ENCODE measurements around the gene NCEH1.

DNA sequence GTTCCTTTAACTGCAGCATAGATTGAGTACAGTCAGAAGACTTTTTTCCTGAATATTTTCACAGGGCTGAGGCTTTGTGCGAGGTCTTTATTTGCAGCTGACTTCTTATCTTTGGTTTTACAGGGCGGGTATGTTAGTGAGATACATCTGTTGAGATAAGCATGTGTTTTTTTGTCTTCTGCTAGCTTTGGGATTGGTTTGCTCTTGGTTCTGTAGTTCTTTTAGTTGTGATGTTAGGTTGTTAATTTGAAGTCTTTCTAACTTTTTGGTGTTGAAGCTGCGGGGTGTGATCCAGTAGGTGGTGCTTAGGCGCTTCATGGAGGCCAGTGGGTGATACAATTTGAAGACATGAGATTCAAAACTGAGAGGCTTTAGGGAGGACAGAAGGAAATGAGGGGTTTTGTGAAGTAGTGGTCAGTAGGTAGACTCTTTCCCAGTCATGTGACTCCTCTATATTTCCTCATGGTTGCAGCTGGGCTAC, 119.7 kb downstream of the NCEH1 start:
- TF ChIP-seq POLR2AphosphoS5 (IDR thresholded peaks at IDR 0.05): no peak
- TF ChIP-seq POLR2A (IDR thresholded peaks at IDR 0.05): no peak
- TF ChIP-seq, protein P1, sequence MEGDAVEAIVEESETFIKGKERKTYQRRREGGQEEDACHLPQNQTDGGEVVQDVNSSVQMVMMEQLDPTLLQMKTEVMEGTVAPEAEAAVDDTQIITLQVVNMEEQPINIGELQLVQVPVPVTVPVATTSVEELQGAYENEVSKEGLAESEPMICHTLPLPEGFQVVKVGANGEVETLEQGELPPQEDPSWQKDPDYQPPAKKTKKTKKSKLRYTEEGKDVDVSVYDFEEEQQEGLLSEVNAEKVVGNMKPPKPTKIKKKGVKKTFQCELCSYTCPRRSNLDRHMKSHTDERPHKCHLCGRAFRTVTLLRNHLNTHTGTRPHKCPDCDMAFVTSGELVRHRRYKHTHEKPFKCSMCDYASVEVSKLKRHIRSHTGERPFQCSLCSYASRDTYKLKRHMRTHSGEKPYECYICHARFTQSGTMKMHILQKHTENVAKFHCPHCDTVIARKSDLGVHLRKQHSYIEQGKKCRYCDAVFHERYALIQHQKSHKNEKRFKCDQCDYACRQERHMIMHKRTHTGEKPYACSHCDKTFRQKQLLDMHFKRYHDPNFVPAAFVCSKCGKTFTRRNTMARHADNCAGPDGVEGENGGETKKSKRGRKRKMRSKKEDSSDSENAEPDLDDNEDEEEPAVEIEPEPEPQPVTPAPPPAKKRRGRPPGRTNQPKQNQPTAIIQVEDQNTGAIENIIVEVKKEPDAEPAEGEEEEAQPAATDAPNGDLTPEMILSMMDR (IDR thresholded peaks at IDR 0.05): no peak
